OCI-LY7 (cell line): ENCODE data around the gene CFAP97. TPM values are rescaled to one million over a fixed set of nuclear protein-coding genes. Genes with fewer than 3 reads are reported as not detected.

ENCODE experiments used
- total RNA-seq, 2 experiments: library from RNA; depleted of rRNA in 1 of 2; stranded (reverse); fragments of >200 nt in 1 of 2; shearing (Covaris generic) in 1 of 2; gene quantifications; 2 replicates each; pipeline ENCODE4 v1.2.3, GENCODE V29; 2014 to 2022

The CFAP97 gene
- total RNA-seq, 2 experiments from 2014 or later: 22.7 to 57.3 TPM

Other genes starting within 250 kb of the CFAP97 start
- not detected in 2 replicates for gene HELT, start 185.5 kb downstream of the CFAP97 start, total RNA-seq (2014; rRNA removed; shearing (Covaris generic))
- not detected in 2 replicates for gene HELT, start 185.5 kb downstream of the CFAP97 start, total RNA-seq (2022)
- gene SLC25A4, start 60.7 kb downstream of the CFAP97 start, total RNA-seq (2014; rRNA removed; shearing (Covaris generic)): 24.1 and 29.6 TPM in 2 replicates
- gene SLC25A4, start 60.7 kb downstream of the CFAP97 start, total RNA-seq (2022): 28.4 and 38.2 TPM in 2 replicates
- 33.7 and 35.5 TPM in 2 replicates for gene SNX25, start 5.6 kb upstream of the CFAP97 start, total RNA-seq (2014; rRNA removed; shearing (Covaris generic))
- 49.4 and 55.6 TPM in 2 replicates for gene SNX25, start 5.6 kb upstream of the CFAP97 start, total RNA-seq (2022)
- 0.60 and 1.1 TPM in 2 replicates for gene LRP2BP, start 191.9 kb upstream of the CFAP97 start, total RNA-seq (2014; rRNA removed; shearing (Covaris generic))
- 1.0 and 1.4 TPM in 2 replicates for gene LRP2BP, start 191.9 kb upstream of the CFAP97 start, total RNA-seq (2022)
- gene ANKRD37, start 192.8 kb upstream of the CFAP97 start, total RNA-seq (2014; rRNA removed; shearing (Covaris generic)): 3.8 and 6.3 TPM in 2 replicates
- gene ANKRD37, start 192.8 kb upstream of the CFAP97 start, total RNA-seq (2022): 6.4 and 14.1 TPM in 2 replicates
- 14.0 and 17.3 TPM in 2 replicates for gene UFSP2, start 222.0 kb upstream of the CFAP97 start, total RNA-seq (2014; rRNA removed; shearing (Covaris generic))
- 30.9 and 37.6 TPM in 2 replicates for gene UFSP2, start 222.0 kb upstream of the CFAP97 start, total RNA-seq (2022)